A172 (cell line): ENCODE measurements around the gene DNAJA1. TPM values are rescaled to one million over a fixed set of nuclear protein-coding genes. Genes with fewer than 3 reads are reported as not detected.

ENCODE experiments used
- DNase-seq: peaks from one replicate; pipeline ENCODE4 v3.0.0-alpha.2; 2015; ENCODE audit warnings: low spot score
- total RNA-seq: library from RNA; depleted of rRNA; stranded (reverse); fragments of >200 nt; shearing (Covaris generic); gene quantifications from 2 replicates; pipeline ENCODE4 v1.2.3, GENCODE V29; 2014

DNAJA1 gene
- total RNA-seq, 1 experiment from 2014 or later: 287 TPM

GRCh38 chr9:33025572-33026342 is 684 bp downstream of the DNAJA1 start:
- DNase-seq: peak; percentile 44

- no peak for DNase-seq
Observed at GRCh38 chr9:33029231-33029786, 4.2 kb downstream of the DNAJA1 start.

GRCh38 chr9:33030285-33030684 is 5.2 kb downstream of the DNAJA1 start:
- DNase-seq: no peak

- no peak for DNase-seq
Observed at GRCh38 chr9:33032292-33032691, 7.2 kb downstream of the DNAJA1 start.

- no peak for DNase-seq
Observed at GRCh38 chr9:33032865-33033264, 7.8 kb downstream of the DNAJA1 start.

GRCh38 chr9:33040792-33041431 is 15.8 kb downstream of the DNAJA1 start:
- no peak for DNase-seq

- no peak for DNase-seq
Observed at GRCh38 chr9:33041432-33042188, 16.5 kb downstream of the DNAJA1 start.

GRCh38 chr9:33042473-33042872 is 17.4 kb downstream of the DNAJA1 start:
- no peak for DNase-seq

- no peak for DNase-seq
Observed at GRCh38 chr9:33043671-33044070, 18.6 kb downstream of the DNAJA1 start.

GRCh38 chr9:33044162-33044673 is 19.1 kb downstream of the DNAJA1 start:
- DNase-seq: peak; percentile 80

- peak; percentile 4 for DNase-seq
Observed at GRCh38 chr9:33044677-33045282, 19.7 kb downstream of the DNAJA1 start.

- no peak for DNase-seq
Observed at GRCh38 chr9:33046061-33046460, 21.0 kb downstream of the DNAJA1 start.

- no peak for DNase-seq
Observed at GRCh38 chr9:33048054-33048465, 23.0 kb downstream of the DNAJA1 start.

- no peak for DNase-seq
Observed at GRCh38 chr9:33049680-33050361, 24.7 kb downstream of the DNAJA1 start.

GRCh38 chr9:33051144-33051543 is 26.1 kb downstream of the DNAJA1 start:
- DNase-seq: no peak

GRCh38 chr9:33065157-33066076 is 40.3 kb downstream of the DNAJA1 start:
- no peak for DNase-seq

- DNase-seq: no peak
Observed at GRCh38 chr9:33068991-33069390, 43.9 kb downstream of the DNAJA1 start.

GRCh38 chr9:33076046-33077004 is 51.3 kb downstream of the DNAJA1 start, which contains the start of gene SMU1:
SMU1 (minus strand) TSS chr9:33076674; CDS start chr9:33076608, 66 bp downstream.
- peak; percentile 97 for DNase-seq

GRCh38 chr9:33080534-33080933 is 55.5 kb downstream of the DNAJA1 start:
- DNase-seq: no peak
